Stimulated activated naive CD8-positive, alpha-beta T cell treated with anti-CD3 and anti-CD28 coated beads, Interleukin-15, Interleukin-2, amounts not matched to agents 100 ng/mL and 50 ng/mL, for 24 hours (primary cell): ENCODE data around the gene ADAM29.
"Not testable (repeated sequence)": the region's sequence is repeated elsewhere in the genome, so short reads cannot be mapped to it uniquely, and the experiment has no call there.

Source experiments
- H3K27ac Mint-ChIP-seq: one replicate; pipeline ENCODE4 v1.8.0; 2021; ENCODE audit warnings: mild to moderate bottlenecking, mixed read lengths
- H3K27me3 Mint-ChIP-seq: one replicate; pipeline ENCODE4 v1.8.0; 2021; ENCODE audit warnings: mixed read lengths
- H3K36me3 Mint-ChIP-seq: one replicate; pipeline ENCODE4 v1.8.0; 2021; ENCODE audit warnings: low read depth, mixed read lengths
- H3K4me1 Mint-ChIP-seq: one replicate; pipeline ENCODE4 v1.8.0; 2021; ENCODE audit warnings: low read depth, mixed read lengths
- H3K4me3 Mint-ChIP-seq: one replicate; pipeline ENCODE4 v1.8.0; 2021; ENCODE audit warnings: mild to moderate bottlenecking, mixed read lengths
- H3K9me3 Mint-ChIP-seq: one replicate; pipeline ENCODE4 v1.8.0; 2021; ENCODE audit warnings: mixed read lengths

Gene ADAM29

DNA sequence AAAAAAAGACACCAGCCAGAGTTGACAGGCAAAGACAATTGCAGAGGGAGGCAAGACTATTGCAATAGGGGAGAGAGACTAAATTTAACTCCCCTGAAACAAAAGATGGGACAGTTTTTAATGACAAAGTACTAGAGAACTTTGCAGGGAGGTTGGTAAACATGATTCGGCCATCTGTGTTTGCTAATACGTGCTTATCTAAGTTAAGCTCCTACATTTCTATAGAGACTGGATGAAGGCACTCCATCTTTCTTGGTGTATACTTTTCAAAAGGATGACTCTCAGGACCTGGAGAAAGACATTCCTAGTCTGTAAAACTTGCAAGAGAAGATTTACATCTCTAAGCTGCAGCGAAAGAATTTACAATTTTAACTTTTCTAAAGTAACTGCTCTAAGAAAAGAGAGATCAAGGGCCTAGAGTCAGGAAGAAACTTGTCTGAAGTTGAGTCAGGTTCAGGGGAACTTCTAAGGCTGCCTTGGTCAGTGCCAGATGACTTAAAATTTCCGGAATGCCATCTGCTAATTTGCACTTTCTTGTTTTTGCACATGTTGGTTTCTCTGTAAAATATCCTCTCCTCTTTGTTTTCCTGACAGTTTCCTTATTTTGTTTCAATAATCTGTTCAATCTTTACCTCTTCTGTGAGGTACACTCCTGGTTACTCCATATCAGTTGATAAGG lies 10.6 kb downstream of the ADAM29 start:
- H3K9me3 Mint-ChIP-seq, result peaks cover 4% of the 10 kb centered on the region
- no peak overlapping the region for H3K27ac Mint-ChIP-seq
- H3K4me3 Mint-ChIP-seq, result no peak overlapping the region

DNA sequence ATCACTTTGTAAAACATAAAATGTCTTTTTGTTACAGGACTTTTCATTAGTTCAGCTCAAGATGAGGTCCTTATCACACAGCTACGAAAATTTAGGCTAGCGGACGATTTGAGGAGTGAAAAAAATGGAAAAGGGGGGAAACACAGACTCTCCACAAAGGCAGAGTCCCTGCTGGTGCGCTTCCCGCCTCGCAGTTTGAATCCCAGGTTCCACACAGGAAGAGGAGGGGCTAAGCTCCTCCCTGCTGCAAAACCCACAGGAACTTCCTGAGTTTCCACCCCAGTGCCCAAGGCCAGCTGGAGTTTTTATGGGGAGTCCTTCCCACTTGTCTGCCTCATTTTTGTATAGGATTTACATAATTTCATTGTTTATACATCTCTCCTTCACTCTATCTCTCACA lies 11.2 kb downstream of the ADAM29 start:
- H3K36me3 Mint-ChIP-seq, result no peaks in the 10 kb centered on the region
- no peak overlapping the region for H3K27ac Mint-ChIP-seq
- no peaks in the 10 kb centered on the region for H3K4me1 Mint-ChIP-seq
- peaks cover 5% of the 10 kb centered on the region for H3K9me3 Mint-ChIP-seq
- H3K4me3 Mint-ChIP-seq, result no peak overlapping the region
- H3K27me3 Mint-ChIP-seq, result no peaks in the 10 kb centered on the region

More for the DNA sequence above, 10.6 kb downstream of the ADAM29 start:
- Mint-ChIP-seq H3K36me3 (no peaks in the 10 kb centered on the region), H3K27me3 (no peaks in the 10 kb centered on the region), H3K4me1 (no peaks in the 10 kb centered on the region)

GRCh38 chr4:174930895-174931294 lies 12.7 kb downstream of the ADAM29 start:
- Mint-ChIP-seq H3K4me3 (no peak overlapping the region), H3K4me1 (no peaks in the 10 kb centered on the region), H3K27me3 (no peaks in the 10 kb centered on the region), H3K36me3 (no peaks in the 10 kb centered on the region), H3K9me3 (peaks cover 5% of the 10 kb centered on the region), H3K27ac (no peak overlapping the region)

- Mint-ChIP-seq H3K27me3 (no peaks in the 10 kb centered on the region), H3K27ac (no peak overlapping the region), H3K9me3 (peaks cover 5% of the 10 kb centered on the region), H3K36me3 (no peaks in the 10 kb centered on the region), H3K4me1 (no peaks in the 10 kb centered on the region), H3K4me3 (no peak overlapping the region)
These were observed 14.9 kb downstream of the ADAM29 start for GRCh38 chr4:174933083-174933482.

DNA sequence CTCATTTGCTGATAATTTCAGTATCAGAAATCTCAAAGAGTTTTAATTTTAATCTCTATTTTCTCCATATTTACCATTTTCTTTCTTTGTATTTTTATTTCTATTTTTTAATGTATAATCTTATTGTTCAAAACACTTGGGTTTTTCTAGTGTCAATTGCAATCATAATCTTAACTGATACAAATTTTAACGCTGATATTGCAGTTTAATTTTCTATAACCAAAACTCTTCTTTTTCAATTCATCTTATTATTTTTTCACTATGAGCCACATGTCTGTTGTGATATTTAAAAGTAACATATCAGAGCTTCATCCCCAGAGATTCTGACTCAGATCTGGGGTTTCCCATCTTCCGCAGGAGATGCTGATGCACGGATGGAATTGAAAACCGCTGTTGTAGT lies 16.2 kb downstream of the ADAM29 start:
- Mint-ChIP-seq H3K4me1 (no peaks in the 10 kb centered on the region), H3K4me3 (no peak overlapping the region), H3K27ac (no peak overlapping the region), H3K27me3 (no peaks in the 10 kb centered on the region), H3K36me3 (no peaks in the 10 kb centered on the region), H3K9me3 (peaks cover 5% of the 10 kb centered on the region)

DNA sequence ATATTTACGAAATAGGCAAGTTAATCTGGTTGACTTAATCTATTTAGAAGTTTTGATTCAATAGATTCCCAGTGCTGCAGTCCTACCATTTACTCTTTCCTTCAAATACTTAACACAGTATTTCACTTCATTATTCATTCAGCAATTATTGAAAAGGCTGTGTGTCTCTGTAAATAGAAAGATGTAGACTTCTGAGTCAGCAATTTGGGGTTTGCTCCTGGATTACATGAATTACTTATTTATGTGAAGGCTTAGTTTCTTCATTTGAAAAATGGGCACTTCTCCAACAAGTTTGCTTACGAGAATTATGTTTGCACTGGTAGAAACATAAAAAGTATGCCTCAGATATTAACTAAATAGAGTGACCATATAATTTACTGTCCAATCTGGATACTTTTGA lies 17.4 kb downstream of the ADAM29 start:
- Mint-ChIP-seq H3K27ac (no peak overlapping the region), H3K4me1 (no peaks in the 10 kb centered on the region), H3K9me3 (peaks cover 5% of the 10 kb centered on the region), H3K36me3 (no peaks in the 10 kb centered on the region), H3K4me3 (no peak overlapping the region), H3K27me3 (no peaks in the 10 kb centered on the region)

DNA sequence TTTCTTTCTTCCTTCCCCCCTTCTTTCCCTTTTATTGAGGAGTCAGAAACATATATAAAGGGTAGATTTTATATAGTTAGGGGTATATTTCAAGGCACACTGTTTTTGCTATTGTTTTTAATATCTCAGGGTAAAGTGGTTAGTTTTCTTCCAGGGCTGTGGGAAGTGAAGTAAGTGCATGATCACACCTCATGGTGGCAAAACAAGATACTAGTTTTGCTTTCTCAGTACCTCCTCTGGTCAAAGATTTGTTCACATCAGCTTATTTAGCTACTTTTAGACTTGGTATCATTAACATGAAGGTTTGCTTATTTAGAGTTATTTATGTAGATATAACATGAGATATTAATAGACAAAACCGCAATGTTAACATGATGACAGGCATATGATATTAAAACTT lies 21.8 kb downstream of the ADAM29 start:
- Mint-ChIP-seq H3K27ac (no peak overlapping the region), H3K9me3 (peaks cover 4% of the 10 kb centered on the region), H3K36me3 (no peaks in the 10 kb centered on the region), H3K4me3 (no peak overlapping the region), H3K4me1 (no peaks in the 10 kb centered on the region), H3K27me3 (no peaks in the 10 kb centered on the region)

DNA sequence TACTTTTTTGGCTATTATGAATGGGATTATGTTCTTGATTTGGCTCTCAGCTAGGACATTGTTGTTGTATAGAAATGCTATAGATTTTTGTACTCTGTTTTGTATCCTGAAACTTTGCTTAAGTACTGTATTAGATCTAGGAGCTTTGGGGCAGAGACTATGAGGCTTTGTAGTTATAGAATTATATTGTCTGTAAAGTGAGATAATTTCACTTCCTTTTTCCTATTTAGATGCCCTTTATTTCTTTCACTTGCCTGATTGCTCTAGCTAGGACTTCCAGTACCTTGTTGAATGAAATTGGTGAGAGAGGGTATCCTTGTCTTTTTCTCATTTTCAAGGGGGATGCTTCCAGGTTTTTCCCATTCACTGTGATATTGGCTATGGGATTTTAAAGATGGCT lies 28.1 kb downstream of the ADAM29 start:
- Mint-ChIP-seq H3K4me1 (no peaks in the 10 kb centered on the region), H3K36me3 (no peaks in the 10 kb centered on the region), H3K27me3 (no peaks in the 10 kb centered on the region), H3K4me3 (no peak overlapping the region), H3K27ac (no peak overlapping the region), H3K9me3 (peaks cover 4% of the 10 kb centered on the region)

- Mint-ChIP-seq H3K4me3 (no peak overlapping the region), H3K27me3 (no peaks in the 10 kb centered on the region), H3K27ac (no peak overlapping the region), H3K9me3 (peaks cover 4% of the 10 kb centered on the region), H3K36me3 (no peaks in the 10 kb centered on the region), H3K4me1 (no peaks in the 10 kb centered on the region)
These were observed 30.7 kb downstream of the ADAM29 start for GRCh38 chr4:174948826-174949225.

GRCh38 chr4:174972911-174973310 lies 54.8 kb downstream of the ADAM29 start:
- H3K27ac Mint-ChIP-seq, result no peak overlapping the region
- H3K9me3 Mint-ChIP-seq, result peaks cover 11% of the 10 kb centered on the region
- no peaks in the 10 kb centered on the region for H3K36me3 Mint-ChIP-seq
- H3K4me1 Mint-ChIP-seq, result no peaks in the 10 kb centered on the region
- no peaks in the 10 kb centered on the region for H3K27me3 Mint-ChIP-seq
- no peak overlapping the region for H3K4me3 Mint-ChIP-seq

- H3K9me3 Mint-ChIP-seq, result peaks cover 11% of the 10 kb centered on the region
- no peaks in the 10 kb centered on the region for H3K36me3 Mint-ChIP-seq
- no peaks in the 10 kb centered on the region for H3K27me3 Mint-ChIP-seq
- H3K27ac Mint-ChIP-seq, result no peak overlapping the region
- no peaks in the 10 kb centered on the region for H3K4me1 Mint-ChIP-seq
- H3K4me3 Mint-ChIP-seq, result no peak overlapping the region
These were observed 55.2 kb downstream of the ADAM29 start for GRCh38 chr4:174973336-174973735.

- Mint-ChIP-seq H3K4me1 (no peaks in the 10 kb centered on the region), H3K9me3 (peaks cover 23% of the 10 kb centered on the region), H3K27ac (no peak overlapping the region), H3K4me3 (no peak overlapping the region), H3K36me3 (no peaks in the 10 kb centered on the region), H3K27me3 (no peaks in the 10 kb centered on the region)
These were observed 65.1 kb downstream of the ADAM29 start for GRCh38 chr4:174983128-174983750.

GRCh38 chr4:174983870-174984269 lies 65.7 kb downstream of the ADAM29 start:
- H3K4me1 Mint-ChIP-seq, H3K27ac Mint-ChIP-seq, H3K4me3 Mint-ChIP-seq, H3K36me3 Mint-ChIP-seq, H3K27me3 Mint-ChIP-seq: not testable (repeated sequence)
- H3K9me3 Mint-ChIP-seq, result peaks cover 23% of the 10 kb centered on the region

DNA sequence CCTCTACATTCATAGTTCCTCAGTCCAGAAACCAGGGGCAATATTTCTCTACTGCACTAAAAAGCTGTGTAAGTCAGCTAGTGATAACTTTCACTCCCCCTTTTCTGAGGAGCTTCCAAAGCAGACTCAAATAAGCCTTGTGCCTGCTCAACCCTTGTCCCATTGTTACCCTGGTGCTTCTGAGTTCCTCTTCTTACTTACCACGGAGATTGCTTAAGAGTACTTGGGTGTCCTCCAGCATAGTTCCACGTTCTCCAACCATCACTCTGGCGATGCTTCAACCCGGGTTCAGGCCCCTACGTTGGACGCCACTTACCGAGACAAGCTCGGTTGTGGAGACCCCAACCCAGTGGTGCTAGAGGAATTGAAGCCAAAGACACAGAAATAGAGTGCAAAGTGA lies 71.6 kb downstream of the ADAM29 start:
- Mint-ChIP-seq H3K9me3 (peaks cover 16% of the 10 kb centered on the region), H3K4me1 (no peaks in the 10 kb centered on the region), H3K27ac (no peak overlapping the region), H3K4me3 (no peak overlapping the region), H3K27me3 (no peaks in the 10 kb centered on the region), H3K36me3 (no peaks in the 10 kb centered on the region)

DNA sequence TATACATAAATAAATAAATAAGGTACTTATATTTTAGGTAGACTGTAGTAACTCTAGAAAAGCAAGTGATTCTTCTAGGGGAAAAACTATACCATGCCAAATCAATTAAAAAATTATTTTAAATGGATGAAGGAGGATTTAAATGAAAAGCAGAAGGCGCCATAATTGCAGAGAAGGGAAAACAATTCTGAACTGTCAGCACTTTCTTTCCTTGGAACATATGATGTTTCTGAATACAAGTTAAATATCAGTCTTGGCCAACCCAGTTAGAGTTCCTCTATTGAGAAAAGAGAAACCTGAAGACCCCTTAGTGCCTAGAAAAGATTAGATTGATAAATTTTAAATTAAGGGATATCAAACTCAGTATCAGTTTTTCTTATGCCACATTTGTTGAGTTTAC lies 75.8 kb downstream of the ADAM29 start:
- H3K27ac Mint-ChIP-seq, result no peak overlapping the region
- H3K4me3 Mint-ChIP-seq, result no peak overlapping the region
- H3K4me1 Mint-ChIP-seq, result no peaks in the 10 kb centered on the region
- H3K27me3 Mint-ChIP-seq, result no peaks in the 10 kb centered on the region
- no peaks in the 10 kb centered on the region for H3K36me3 Mint-ChIP-seq
- peaks cover 5% of the 10 kb centered on the region for H3K9me3 Mint-ChIP-seq

DNA sequence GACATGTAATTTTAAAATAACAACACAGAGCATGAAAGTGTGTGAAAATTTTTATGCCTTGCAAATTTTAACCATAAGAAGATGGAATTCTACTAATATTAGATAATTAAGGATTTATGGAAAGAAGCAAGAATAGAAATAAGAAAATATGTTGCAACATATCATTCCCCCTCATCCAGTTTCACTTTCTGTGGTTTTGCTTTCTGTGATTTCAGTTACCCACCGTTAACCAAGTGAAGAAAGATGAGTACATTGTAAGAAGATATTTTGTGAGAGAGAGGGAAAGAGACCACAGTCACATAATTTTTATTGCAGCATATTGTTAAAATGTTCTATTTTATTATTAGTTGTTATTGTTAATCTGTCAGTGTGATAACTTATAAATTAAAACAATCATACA lies 77.9 kb downstream of the ADAM29 start:
- Mint-ChIP-seq H3K27me3 (no peaks in the 10 kb centered on the region), H3K27ac (no peak overlapping the region), H3K9me3 (peaks cover 6% of the 10 kb centered on the region), H3K4me1 (no peaks in the 10 kb centered on the region), H3K4me3 (no peak overlapping the region), H3K36me3 (no peaks in the 10 kb centered on the region)
